RWPE1 (cell line): ENCODE data around the gene IFI30.

Experiments
- CTCF ChIA-PET: fragments of 350-600 bp; sonication (Branson Sonifier 250); formaldehyde crosslinking; extraction: SDS; loops from one replicate; lab custom pipeline; 2021; lab: Yijun Ruan, JAX
- POLR2A ChIA-PET: fragments of 400-600 bp; formaldehyde crosslinking; extraction: SDS; loops from one replicate; lab custom pipeline; 2020; ENCODE audit warnings: antibody characterized with exemption; ENCODE audit not compliant: low non-redundant PET; lab: Yijun Ruan, JAX
- DNase-seq: peaks from one replicate; pipeline ENCODE4 v3.0.0; 2012; ENCODE audit warnings: low spot score
- H3K27ac ChIP-seq: fragments of 450-650 bp; 2 replicates; pipeline ENCODE4 v1.5.1; 2017
- CTCF ChIP-seq: fragments of 450-650 bp; conservative IDR thresholded peaks from 2 replicates; pipeline ENCODE4 v1.5.1; 2017; ENCODE audit warnings: low read depth, mild to moderate bottlenecking

The IFI30 gene

GRCh38 chr19:18218159-18218558, 44.5 kb downstream of the IFI30 start:
- ChIA-PET CTCF (interaction anchor here (0.6 kb wide), 1 partner anchor 37 kb away, joined by 3 read pairs; a partner anchor contains a TSS), POLR2A (no interaction called here)
- no peak overlapping the region for H3K27ac ChIP-seq
- TF ChIP-seq CTCF, result no peak
- DNase-seq, result no peak

- no peak for TF ChIP-seq CTCF
- CTCF ChIA-PET, result interaction anchor here (0.6 kb wide), 1 partner anchor 37 kb away, joined by 3 read pairs; a partner anchor contains a TSS
- DNase-seq, result no peak
- POLR2A ChIA-PET, result no interaction called here
- H3K27ac ChIP-seq, result no peak overlapping the region
Measured at GRCh38 chr19:18218600-18218999, 45.0 kb downstream of the IFI30 start.

- no peak overlapping the region for H3K27ac ChIP-seq
- no peak for DNase-seq
- ChIA-PET POLR2A (no interaction called here), CTCF (interaction anchor here (0.5 to 1.1 kb wide), 5 partner anchors 12 to 52 kb away, joined by 3 to 10 read pairs (median 3); no protein-coding TSS in a partner anchor)
- no peak for TF ChIP-seq CTCF
Measured at GRCh38 chr19:18219911-18220631, 46.5 kb downstream of the IFI30 start.

- no peak overlapping the region for H3K27ac ChIP-seq
- CTCF ChIA-PET, result interaction anchor here (1.1 kb wide), 1 partner anchor 12 kb away, joined by 5 read pairs; no protein-coding TSS in a partner anchor
- no peak for TF ChIP-seq CTCF
- POLR2A ChIA-PET, result no interaction called here
- DNase-seq, result peak; percentile 36
Measured at GRCh38 chr19:18220632-18221275, 47.1 kb downstream of the IFI30 start.

- no peak for DNase-seq
- H3K27ac ChIP-seq, result no peak overlapping the region
- ChIA-PET POLR2A (interaction anchor here (0.6 kb wide), 2 partner anchors 112 to 397 kb away, joined by 4 to 11 read pairs; no protein-coding TSS in a partner anchor), CTCF (interaction anchor here (0.6 kb wide), 1 partner anchor 197 kb away, joined by 3 read pairs; the partner anchor contains the start of gene SSBP4)
- no peak for TF ChIP-seq CTCF
Measured at GRCh38 chr19:18221815-18222725, 48.5 kb downstream of the IFI30 start.
